IMR-90 (cell line): Measurements from ENCODE around the gene TBC1D16. TPM values are rescaled to one million over a fixed set of nuclear protein-coding genes. Genes with fewer than 3 reads are reported as not detected.

Experiments used
- ATAC-seq: fragments of 200-7000 bp; cut with Tn5 transposase; 2 replicates; pipeline ENCODE4 v1.9.1; 2020; ENCODE audit warnings: low read depth, mild to moderate bottlenecking, moderate library complexity
- BruUV-seq: library from RNA; stranded (reverse); fragments of 400-500 nt; replicated peaks from 2 replicates; lab custom pipeline; 2021; lab: Mats Ljungman, UMichigan
- CTCF ChIA-PET: fragments of 300-600 bp; formaldehyde crosslinking; extraction: SDS; loops from one replicate; lab custom pipeline; 2021; ENCODE audit warnings: antibody characterized with exemption; lab: Yijun Ruan, JAX
- POLR2A ChIA-PET: fragments of 300-600 bp; sonication (Branson Sonifier 250); formaldehyde crosslinking; loops from one replicate; lab custom pipeline; 2022; ENCODE audit warnings: antibody characterized with exemption; ENCODE audit not compliant: unreplicated experiment; lab: Charles Lee
- DNase-seq: peaks from one replicate; pipeline ENCODE4 v3.0.0; 2013
- H2AFZ ChIP-seq: replicated peaks from 2 replicates; pipeline ENCODE3; 2013; ENCODE audit warnings: low read length, mild to moderate bottlenecking; ENCODE audit not compliant: poor library complexity
- H2AK5ac ChIP-seq: 2 replicates; pipeline ENCODE4 v1.6.1; 2013; ENCODE audit warnings: low read depth, low read length, inconsistent platforms
- H2AK9ac ChIP-seq: replicated peaks from 2 replicates; pipeline ENCODE3; 2013; ENCODE audit warnings: mild to moderate bottlenecking, low read depth, low read length, moderate library complexity; ENCODE audit not compliant: poor library complexity
- H2BK120ac ChIP-seq: 2 replicates; pipeline ENCODE4 v1.6.1; 2013; ENCODE audit warnings: low read depth, low read length, inconsistent platforms
- H2BK15ac ChIP-seq: 3 replicates; pipeline ENCODE4 v1.6.1; 2013; ENCODE audit warnings: low read depth, low read length, inconsistent platforms
- H2BK20ac ChIP-seq: 2 replicates; pipeline ENCODE4 v1.6.1; 2013; ENCODE audit warnings: low read depth, mild to moderate bottlenecking, inconsistent platforms, low read length, moderate library complexity
- H2BK5ac ChIP-seq: 2 replicates; pipeline ENCODE4 v1.6.1; 2013; ENCODE audit warnings: mild to moderate bottlenecking, low read depth, low read length, inconsistent platforms; ENCODE audit not compliant: poor library complexity, severe bottlenecking
- H3K14ac ChIP-seq: replicated peaks from 2 replicates; pipeline ENCODE4 v1.6.1; 2013; ENCODE audit warnings: low read depth, low read length, inconsistent platforms
- H3K18ac ChIP-seq: 2 replicates; pipeline ENCODE4 v1.6.1; 2013; ENCODE audit warnings: low read depth, low read length, control low read depth
- H3K23ac ChIP-seq: 2 replicates; pipeline ENCODE4 v1.6.1; 2013; ENCODE audit warnings: low read depth, low read length, inconsistent platforms
- H3K27ac ChIP-seq: 2 replicates; pipeline ENCODE4 v1.5.1; 2013; ENCODE audit warnings: mild to moderate bottlenecking, control low read depth, low read length; ENCODE audit not compliant: insufficient read depth
- H3K27me3 ChIP-seq: 2 replicates; pipeline ENCODE4 v1.6.1; 2013; ENCODE audit warnings: low read length; ENCODE audit not compliant: control insufficient read depth, insufficient read depth
- H3K36me3 ChIP-seq: 2 replicates; pipeline ENCODE4 v1.6.1; 2013; ENCODE audit warnings: low read length, mixed read lengths; ENCODE audit not compliant: control insufficient read depth, insufficient read depth
- H3K4ac ChIP-seq: 2 replicates; pipeline ENCODE4 v1.6.1; 2013; ENCODE audit warnings: low read depth, low read length, inconsistent platforms
- H3K4me1 ChIP-seq: 2 replicates; pipeline ENCODE4 v1.6.1; 2013; ENCODE audit warnings: low read length, mixed read lengths; ENCODE audit not compliant: control insufficient read depth, insufficient read depth
- H3K4me2 ChIP-seq: 2 replicates; pipeline ENCODE4 v1.6.1; 2013; ENCODE audit warnings: low read depth, mild to moderate bottlenecking, control low read depth, low read length, moderate library complexity
- H3K4me3 ChIP-seq: 2 replicates; pipeline ENCODE4 v1.5.1; 2013; ENCODE audit warnings: low read depth, mild to moderate bottlenecking, control low read depth, low read length, moderate library complexity; ENCODE audit not compliant: insufficient read depth
- H3K56ac ChIP-seq: 2 replicates; pipeline ENCODE4 v1.6.1; 2013; ENCODE audit warnings: low read length, inconsistent platforms; ENCODE audit not compliant: insufficient read depth; ENCODE audit errors: extremely low read depth
- H3K79me1 ChIP-seq, 2 experiments: 2 replicates each; pipeline ENCODE4 v1.6.1; 2013; ENCODE audit warnings: low read length in 2 of 2, inconsistent platforms in 1 of 2, low read depth in 1 of 2
- H3K9ac ChIP-seq: 2 replicates; pipeline ENCODE4 v1.6.1; 2013; ENCODE audit warnings: low read depth, low read length, control low read depth
- H3K9me1 ChIP-seq: 2 replicates; pipeline ENCODE4 v1.6.1; 2013; ENCODE audit warnings: low read length, inconsistent platforms; ENCODE audit not compliant: insufficient read depth
- H3K9me3 ChIP-seq: 2 replicates; pipeline ENCODE4 v1.6.1; 2013; ENCODE audit warnings: low read length; ENCODE audit not compliant: control insufficient read depth, insufficient read depth
- H4K20me1 ChIP-seq: 2 replicates; pipeline ENCODE4 v1.6.1; 2013; ENCODE audit warnings: low read length, inconsistent platforms; ENCODE audit not compliant: insufficient read depth
- H4K5ac ChIP-seq: 2 replicates; pipeline ENCODE4 v1.6.1; 2013; ENCODE audit warnings: mild to moderate bottlenecking, low read depth, low read length, control low read depth
- H4K8ac ChIP-seq, 2 experiments: 2 replicates each; pipeline ENCODE4 v1.6.1; 2013; ENCODE audit warnings: low read depth in 2 of 2, low read length in 2 of 2, control low read depth in 1 of 2, inconsistent platforms in 1 of 2
- H4K91ac ChIP-seq: 2 replicates; pipeline ENCODE4 v1.6.1; 2013; ENCODE audit warnings: low read depth, low read length, inconsistent platforms; ENCODE audit not compliant: insufficient read depth
- CHD1 ChIP-seq: IDR thresholded peaks from 2 replicates; pipeline ENCODE4 v1.6.1; 2012; ENCODE audit warnings: low read depth, low read length, improper control_type of control experiment
- CTCF ChIP-seq: conservative IDR thresholded peaks from 2 replicates; pipeline ENCODE4 v1.5.1; 2012; ENCODE audit warnings: mild to moderate bottlenecking, low read depth, low read length, improper control_type of control experiment
- ELK1 ChIP-seq: fragments of 150-350 bp; IDR thresholded peaks from 2 replicates; pipeline ENCODE4 v1.6.1; 2016; ENCODE audit warnings: low read depth, mild to moderate bottlenecking, low read length, moderate library complexity, borderline replicate concordance
- FOS ChIP-seq: fragments of 150-350 bp; IDR thresholded peaks from 2 replicates; pipeline ENCODE4 v1.6.1; 2016; ENCODE audit warnings: low read depth, low read length
- MAFK ChIP-seq: IDR thresholded peaks from 2 replicates; pipeline ENCODE4 v1.6.1; 2012; ENCODE audit warnings: low read depth, low read length, improper control_type of control experiment
- MAZ ChIP-seq: IDR thresholded peaks from 2 replicates; pipeline ENCODE4 v1.6.1; 2012; ENCODE audit warnings: low read depth, mild to moderate bottlenecking, low read length, improper control_type of control experiment, moderate library complexity, borderline replicate concordance
- NFE2L2 ChIP-seq: fragments of 150-350 bp; IDR thresholded peaks from 2 replicates; pipeline ENCODE4 v1.6.1; 2016; ENCODE audit warnings: low read depth, mild to moderate bottlenecking, low read length
- POLR2A ChIP-seq: IDR thresholded peaks from 2 replicates; pipeline ENCODE4 v1.6.1; 2012; ENCODE audit warnings: mild to moderate bottlenecking, low read depth, low read length
- RAD21 ChIP-seq: IDR thresholded peaks from 2 replicates; pipeline ENCODE4 v1.6.1; 2012; ENCODE audit warnings: low read length, improper control_type of control experiment
- RFX5 ChIP-seq: IDR thresholded peaks from 2 replicates; pipeline ENCODE4 v1.8.0; 2012; ENCODE audit warnings: low read depth, mild to moderate bottlenecking, low read length, moderate library complexity
- SMC3 ChIP-seq: fragments of 150-350 bp; IDR thresholded peaks from 2 replicates; pipeline ENCODE4 v1.6.1; 2016; ENCODE audit warnings: low read depth, mild to moderate bottlenecking, antibody characterized with exemption, low read length, moderate library complexity
- USF2 ChIP-seq: fragments of 150-350 bp; IDR thresholded peaks from 2 replicates; pipeline ENCODE4 v1.6.1; 2017; ENCODE audit warnings: mild to moderate bottlenecking, antibody characterized with exemption, low read length, low read depth
- WGBS, 2 experiments: methylation state at CpG; one replicate each; pipeline versions ENCODE4 v1.1.5 to v1.1.7; 2013; ENCODE audit warnings: missing lambda C conversion rate in 2 of 2; ENCODE audit not compliant: insufficient read length in 1 of 2; ENCODE audit errors: extremely low coverage in 2 of 2; 5-methylcytosine and 5-hydroxymethylcytosine counted together
- dilution Hi-C: fragments of 300-500 bp; cut with HindIII; formaldehyde crosslinking; loops from one replicate; pipeline ENCODE4 v1.14.3; 2018; ENCODE audit warnings: low sequenced_read_pairs; ENCODE audit not compliant: unreplicated experiment
- in situ Hi-C: fragments of 300-500 bp; cut with MboI; formaldehyde crosslinking; loops from 3 replicates; pipeline ENCODE4 v1.14.3; 2019; ENCODE audit warnings: low sequenced_read_pairs, inconsistent platforms, mixed read lengths
- intact Hi-C: fragments of 100-400 bp; cut with micrococcal nuclease; formaldehyde crosslinking; loops from 2 replicates; pipeline ENCODE4 v1.10.0; 2022
- polyA plus RNA-seq, 3 experiments: library from polyadenylated mRNA; depleted of rRNA; stranded (reverse); fragments of >200 nt; gene quantifications; 2 replicates each; pipeline ENCODE4 v1.2.3, GENCODE V29; 2012; ENCODE audit warnings: low replicate concordance in 1 of 3
- total RNA-seq: library from RNA; depleted of rRNA; stranded (reverse); fragments of >200 nt; gene quantifications from 2 replicates; pipeline ENCODE4 v1.2.3, GENCODE V29; 2012

Gene TBC1D16
- total and polyA plus RNA-seq, 2 of the 4 experiments (the other 2 are of a cell fraction) = 10.1 to 16.7 TPM

GRCh38 chr17:79970576-79971068 lies 65.0 kb downstream of the TBC1D16 start:
- Histone ChIP-seq H3K9ac (no peak overlapping the region), H4K5ac (no peak overlapping the region), H2BK5ac (no peak overlapping the region), H3K27me3 (no peaks in the 10 kb centered on the region), H4K20me1 (no peaks in the 10 kb centered on the region; the same call in 1 of the 2 replicates), H3K4me1 (no peaks in the 10 kb centered on the region), H3K14ac (no peak overlapping the region), H3K4me3 (no peak overlapping the region), H2BK120ac (no peak overlapping the region), H3K23ac (no peak overlapping the region), H3K56ac (no peak overlapping the region), H3K27ac (no peak overlapping the region), H4K91ac (no peak overlapping the region), H3K18ac (no peak overlapping the region), H4K8ac (no peak overlapping the region), H3K9me1 (peaks cover 3% of the 10 kb centered on the region; the same call in 1 of the 2 replicates), H3K36me3 (peaks cover 6% of the 10 kb centered on the region; the same call in 1 of the 2 replicates), H3K79me1 (peaks cover 2 to 11% of the 10 kb centered on the region in 2 experiments; a peak in 3 of 4 replicates), H3K4ac (no peak overlapping the region), H2BK20ac (no peak overlapping the region), H3K4me2 (no peak overlapping the region), H2AFZ (no peak overlapping the region), H2BK15ac (no peak overlapping the region), H2AK9ac (no peak overlapping the region), H2AK5ac (no peak overlapping the region), H3K9me3 (no peaks in the 10 kb centered on the region)
- intact Hi-C loops = no loop called here
- in situ Hi-C loops = no loop called here
- POLR2A ChIA-PET = no interaction called here
- dilution Hi-C loops = no loop called here
- TF ChIP-seq FOS (no peak), USF2 (no peak), RAD21 (peak; percentile 40), SMC3 (0 out of 2 replicates have a peak, but pooled peaks have one; percentile 39), RFX5 (no peak), MAZ (no peak), POLR2A (no peak), MAFK (no peak), CHD1 (no peak), CTCF (peak; percentile 34), NFE2L2 (no peak), ELK1 (no peak)
- BruUV-seq = no TSS peak
- no peak for ATAC-seq
- CTCF ChIA-PET = interaction anchor here (0.7 to 1.0 kb wide), 3 partner anchors 10 to 33 kb away, joined by 3 read pairs; no protein-coding TSS in a partner anchor
- DNase-seq = peak; percentile 10
- no CpG with 5 or more reads among the region's 10 CpGs for WGBS, 2 experiments
